Immature natural killer cell (primary cell): Measurements from ENCODE around the gene CNDP2. TPM values are rescaled to one million over a fixed set of nuclear protein-coding genes. Genes with fewer than 3 reads are reported as not detected.

Experiments used
- DNase-seq, 3 donors: peaks; one replicate each; pipeline ENCODE4 v3.0.0; 2022; ENCODE audit warnings: mixed read lengths in 1 of 3
- H3K27ac Mint-ChIP-seq, 6 donors: one replicate each; pipeline ENCODE4 v1.8.0; 2020; ENCODE audit warnings: mixed read lengths in 6 of 6, mild to moderate bottlenecking in 5 of 6, inconsistent platforms in 4 of 6, moderate library complexity in 3 of 6
- H3K27me3 Mint-ChIP-seq, 3 donors: one replicate each; pipeline ENCODE4 v1.8.0; 2020 to 2021; ENCODE audit warnings: low read depth in 3 of 3, mild to moderate bottlenecking in 3 of 3, mixed read lengths in 3 of 3, moderate library complexity in 3 of 3, inconsistent platforms in 1 of 3
- H3K36me3 Mint-ChIP-seq, 3 donors: one replicate each; pipeline ENCODE4 v1.8.0; 2020; ENCODE audit warnings: mixed read lengths in 3 of 3, inconsistent platforms in 2 of 3, mild to moderate bottlenecking in 2 of 3
- H3K4me1 Mint-ChIP-seq, 2 donors: one replicate each; pipeline ENCODE4 v1.8.0; 2020; ENCODE audit warnings: inconsistent platforms in 2 of 2, mild to moderate bottlenecking in 2 of 2, mixed read lengths in 2 of 2, moderate library complexity in 1 of 2
- H3K4me3 Mint-ChIP-seq, 5 donors: one replicate each; pipeline ENCODE4 v1.8.0; 2020; ENCODE audit warnings: mild to moderate bottlenecking in 5 of 5, mixed read lengths in 5 of 5, inconsistent platforms in 3 of 5, moderate library complexity in 3 of 5
- H3K9me3 Mint-ChIP-seq, 6 donors: one replicate each; pipeline ENCODE4 v1.8.0; 2020; ENCODE audit warnings: mild to moderate bottlenecking in 6 of 6, mixed read lengths in 6 of 6, inconsistent platforms in 4 of 6, moderate library complexity in 3 of 6
- polyA plus RNA-seq, 3 donors: library from polyadenylated mRNA; unstranded; fragments of 300-500 nt; fragmentation: Illumina TruSeq; gene quantifications; one replicate each; pipeline ENCODE4 v1.2.3, GENCODE V29; 2021

The CNDP2 gene
- polyA plus RNA-seq, 3 donors from 2014 or later: 117 to 187 (median 182) TPM

- peaks cover 3 to 14% (median 5%) of the 10 kb centered on the region in 3 donors for H3K27me3 Mint-ChIP-seq
- no peak overlapping the region for H3K4me3 Mint-ChIP-seq
- H3K4me1 Mint-ChIP-seq: peaks cover 6 to 8% of the 10 kb centered on the region in 2 donors
- no peak for DNase-seq
- H3K27ac Mint-ChIP-seq: no peak overlapping the region
- no peaks in the 10 kb centered on the region for H3K9me3 Mint-ChIP-seq
- H3K36me3 Mint-ChIP-seq: no peaks in the 10 kb centered on the region
These were observed 16.0 kb upstream of the CNDP2 start for GRCh38 chr18:74480149-74480651.

- no peak for DNase-seq
- no peaks in the 10 kb centered on the region for H3K36me3 Mint-ChIP-seq
- peaks cover 8 to 15% of the 10 kb centered on the region in 2 donors for H3K4me1 Mint-ChIP-seq
- H3K27ac Mint-ChIP-seq: no peak overlapping the region
- H3K4me3 Mint-ChIP-seq: no peak overlapping the region
- H3K27me3 Mint-ChIP-seq: peaks cover 0 to 12% (median 5%) of the 10 kb centered on the region in 3 donors
- no peaks in the 10 kb centered on the region for H3K9me3 Mint-ChIP-seq
These were observed 13.5 kb upstream of the CNDP2 start for GRCh38 chr18:74482697-74483096.

- H3K36me3 Mint-ChIP-seq: no peaks in the 10 kb centered on the region
- H3K27ac Mint-ChIP-seq: no peak overlapping the region
- peaks cover 8 to 15% of the 10 kb centered on the region in 2 donors for H3K4me1 Mint-ChIP-seq
- no peak for DNase-seq
- H3K27me3 Mint-ChIP-seq: peaks cover 0 to 12% (median 8%) of the 10 kb centered on the region in 3 donors
- no peak overlapping the region for H3K4me3 Mint-ChIP-seq
- H3K9me3 Mint-ChIP-seq: no peaks in the 10 kb centered on the region
These were observed 9.9 kb upstream of the CNDP2 start for GRCh38 chr18:74486119-74486849.

GRCh38 chr18:74488354-74488753 lies 7.8 kb upstream of the CNDP2 start:
- Mint-ChIP-seq H3K27ac (no peak overlapping the region), H3K36me3 (no peaks in the 10 kb centered on the region), H3K4me1 (peaks cover 8 to 15% of the 10 kb centered on the region in 2 donors), H3K9me3 (no peaks in the 10 kb centered on the region), H3K4me3 (no peak overlapping the region), H3K27me3 (peaks cover 0 to 9% (median 5%) of the 10 kb centered on the region in 3 donors)
- DNase-seq: no peak

DNA sequence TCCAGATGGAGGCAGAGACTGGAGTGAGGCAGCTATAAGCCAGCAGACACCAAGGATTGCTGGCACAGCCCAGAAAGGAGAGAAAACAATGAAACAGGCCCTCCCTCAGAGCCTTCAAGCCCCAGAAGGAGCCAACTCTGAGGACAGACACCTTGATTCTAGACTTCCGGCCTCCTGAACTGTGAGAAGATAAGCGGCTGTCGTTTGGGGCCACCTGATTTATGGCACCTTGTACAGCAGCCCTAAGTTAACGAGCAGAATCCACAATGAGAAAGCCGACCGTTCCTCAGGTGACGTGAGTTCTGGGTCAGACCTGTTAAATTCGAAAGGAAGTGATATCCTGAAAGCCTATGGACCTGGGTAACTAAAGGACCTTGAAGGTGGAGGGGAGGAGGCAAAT lies 7.3 kb upstream of the CNDP2 start:
- Mint-ChIP-seq H3K36me3 (no peaks in the 10 kb centered on the region), H3K9me3 (no peaks in the 10 kb centered on the region), H3K27ac (no peak overlapping the region), H3K27me3 (peaks cover 0 to 9% (median 5%) of the 10 kb centered on the region in 3 donors), H3K4me1 (peaks cover 8 to 15% of the 10 kb centered on the region in 2 donors), H3K4me3 (no peak overlapping the region)
- no peak for DNase-seq

DNA sequence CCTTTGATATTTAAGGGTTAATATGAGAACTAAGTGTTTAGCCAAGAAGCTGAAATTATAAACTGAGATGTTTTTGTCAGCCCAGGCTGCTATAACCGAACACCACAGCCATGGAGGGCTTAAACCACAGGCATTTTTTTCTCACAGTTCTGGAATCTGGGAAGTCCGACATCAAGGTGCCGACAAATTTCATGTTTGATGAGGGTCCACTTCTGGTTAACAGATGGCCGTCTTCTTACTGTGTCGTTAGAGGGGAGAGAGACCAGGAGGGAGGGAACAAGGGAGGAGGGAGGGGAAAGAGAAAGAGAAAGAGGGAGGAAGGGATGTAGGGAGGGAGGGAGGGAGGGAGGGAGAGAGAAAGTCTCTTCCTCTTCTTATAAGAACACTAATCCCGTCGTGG lies 6.5 kb upstream of the CNDP2 start:
- H3K27ac Mint-ChIP-seq: no peak overlapping the region
- H3K9me3 Mint-ChIP-seq: no peaks in the 10 kb centered on the region
- no peaks in the 10 kb centered on the region for H3K36me3 Mint-ChIP-seq
- H3K4me3 Mint-ChIP-seq: no peak overlapping the region
- H3K27me3 Mint-ChIP-seq: peaks cover 0 to 6% (median 5%) of the 10 kb centered on the region in 3 donors
- no peak for DNase-seq
- peaks cover 6 to 12% of the 10 kb centered on the region in 2 donors for H3K4me1 Mint-ChIP-seq

DNA sequence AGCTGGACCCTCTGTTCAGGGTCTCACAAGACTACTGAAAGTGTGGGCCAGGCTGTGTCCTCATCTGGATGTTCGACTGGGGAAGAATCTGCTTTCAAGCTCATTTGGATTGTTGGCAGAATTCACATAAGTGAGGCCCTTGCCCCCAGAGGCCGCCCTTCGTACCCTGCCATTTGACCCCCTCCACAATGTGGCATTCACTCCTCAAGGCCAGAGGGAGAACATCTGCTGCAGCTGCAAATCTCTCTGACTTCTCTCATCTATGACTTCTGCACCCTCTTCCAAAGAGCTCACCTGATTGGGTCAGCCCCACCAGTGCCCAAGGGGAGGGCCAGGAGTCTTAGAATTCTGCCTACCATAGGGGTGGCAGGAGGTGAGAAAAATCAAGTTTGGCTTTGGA lies 3.9 kb upstream of the CNDP2 start:
- peaks cover 13 to 14% of the 10 kb centered on the region in 2 donors for H3K4me1 Mint-ChIP-seq
- H3K36me3 Mint-ChIP-seq: no peaks in the 10 kb centered on the region
- DNase-seq: no peak
- H3K4me3 Mint-ChIP-seq: no peak overlapping the region
- H3K27me3 Mint-ChIP-seq: peaks cover 7 to 13% (median 12%) of the 10 kb centered on the region in 3 donors
- H3K9me3 Mint-ChIP-seq: no peaks in the 10 kb centered on the region
- H3K27ac Mint-ChIP-seq: peak overlapping the region in 1 of 6 donors; percentile 29

DNA sequence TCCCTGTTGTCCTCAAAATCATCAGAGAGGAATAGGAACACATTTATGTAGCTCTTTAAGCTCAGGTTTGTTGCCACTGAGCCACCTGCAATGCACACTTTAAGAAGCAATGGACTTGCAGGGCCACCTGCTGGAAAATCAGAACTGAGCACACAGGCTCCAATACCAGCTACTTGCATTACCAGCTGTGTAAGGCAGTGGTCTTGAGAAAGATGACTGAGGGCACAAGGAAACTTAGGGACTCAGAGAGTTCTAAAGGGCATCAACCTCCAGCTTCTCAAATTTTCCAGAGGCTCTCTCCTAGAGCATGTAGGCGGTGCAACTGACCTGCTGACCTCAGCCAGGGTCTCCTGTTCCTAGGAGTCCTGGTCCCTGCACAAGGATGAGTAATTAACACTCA lies 2.5 kb upstream of the CNDP2 start:
- no peaks in the 10 kb centered on the region for H3K9me3 Mint-ChIP-seq
- no peaks in the 10 kb centered on the region for H3K36me3 Mint-ChIP-seq
- peaks cover 27 to 29% of the 10 kb centered on the region in 2 donors for H3K4me1 Mint-ChIP-seq
- no peak overlapping the region for H3K4me3 Mint-ChIP-seq
- H3K27ac Mint-ChIP-seq: peak overlapping the region; percentile 6 to 99 (median 81)
- DNase-seq: peak; percentile 38 to 55 (median 48)
- H3K27me3 Mint-ChIP-seq: peaks cover 7 to 13% (median 12%) of the 10 kb centered on the region in 3 donors

- Mint-ChIP-seq H3K27me3 (peaks cover 13 to 20% (median 14%) of the 10 kb centered on the region in 3 donors), H3K4me3 (peak overlapping the region; percentile 37 to 94 (median 62)), H3K9me3 (no peaks in the 10 kb centered on the region), H3K27ac (peak overlapping the region; percentile 65 to 99 (median 82)), H3K36me3 (no peaks in the 10 kb centered on the region), H3K4me1 (peaks cover 36 to 37% of the 10 kb centered on the region in 2 donors)
- DNase-seq: no peak
These were observed 1.6 kb upstream of the CNDP2 start for GRCh38 chr18:74494514-74494913.

- H3K27me3 Mint-ChIP-seq: peaks cover 14 to 24% (median 15%) of the 10 kb centered on the region in 3 donors
- H3K4me1 Mint-ChIP-seq: peaks cover 54 to 56% of the 10 kb centered on the region in 2 donors
- peak overlapping the region; percentile 97 to 99 (median 98) for H3K27ac Mint-ChIP-seq
- DNase-seq: no peak
- H3K36me3 Mint-ChIP-seq: peaks cover 8 to 11% (median 10%) of the 10 kb centered on the region in 3 donors
- no peaks in the 10 kb centered on the region for H3K9me3 Mint-ChIP-seq
- peak overlapping the region; percentile 92 to 97 (median 95) for H3K4me3 Mint-ChIP-seq
These were observed 553 bp downstream of the CNDP2 start for GRCh38 chr18:74496508-74497323.

- peaks cover 55 to 56% of the 10 kb centered on the region in 2 donors for H3K4me1 Mint-ChIP-seq
- peaks cover 9 to 14% (median 12%) of the 10 kb centered on the region in 3 donors for H3K36me3 Mint-ChIP-seq
- H3K27me3 Mint-ChIP-seq: peaks cover 14 to 24% (median 15%) of the 10 kb centered on the region in 3 donors
- H3K27ac Mint-ChIP-seq: peak overlapping the region; percentile 72 to 99 (median 87)
- no peaks in the 10 kb centered on the region for H3K9me3 Mint-ChIP-seq
- no peak for DNase-seq
- peak overlapping the region; percentile 78 to 95 (median 94) for H3K4me3 Mint-ChIP-seq
These were observed 1.1 kb downstream of the CNDP2 start for GRCh38 chr18:74497324-74497676.

- Mint-ChIP-seq H3K4me1 (peaks cover 56% of the 10 kb centered on the region in 2 donors), H3K9me3 (no peaks in the 10 kb centered on the region), H3K36me3 (peaks cover 13 to 19% (median 16%) of the 10 kb centered on the region in 3 donors), H3K27me3 (peaks cover 14 to 24% (median 15%) of the 10 kb centered on the region in 3 donors), H3K4me3 (peak overlapping the region; percentile 78 to 95 (median 94)), H3K27ac (peak overlapping the region; percentile 72 to 99 (median 87))
- DNase-seq: no peak
These were observed 1.6 kb downstream of the CNDP2 start for GRCh38 chr18:74497778-74498177.

- H3K4me3 Mint-ChIP-seq: peak overlapping the region; percentile 88 to 95 (median 89)
- H3K27me3 Mint-ChIP-seq: peaks cover 14 to 24% (median 15%) of the 10 kb centered on the region in 3 donors
- peak; percentile 82 to 86 (median 85) for DNase-seq
- H3K9me3 Mint-ChIP-seq: no peaks in the 10 kb centered on the region
- H3K36me3 Mint-ChIP-seq: peaks cover 20 to 29% (median 23%) of the 10 kb centered on the region in 3 donors
- peak overlapping the region; percentile 97 to 99 (median 98) for H3K27ac Mint-ChIP-seq
- peaks cover 57 to 62% of the 10 kb centered on the region in 2 donors for H3K4me1 Mint-ChIP-seq
These were observed 2.8 kb downstream of the CNDP2 start for GRCh38 chr18:74498712-74499627.
